OCI-LY1 (cell line): Measurements from ENCODE around the gene RPL11.

Experiments used
- H2AFZ ChIP-seq: fragments of 200-600 bp; sonication (generic), shearing (Covaris generic); 2 replicates; pipeline ENCODE4 v1.6.0; 2014; ENCODE audit warnings: antibody characterized with exemption, mild to moderate bottlenecking, low read length
- H3F3A ChIP-seq: fragments of 200-600 bp; sonication (generic), shearing (Covaris generic); 2 replicates; pipeline ENCODE4 v1.6.0; 2014; ENCODE audit warnings: mild to moderate bottlenecking, antibody characterized with exemption, low read length, moderate library complexity; ENCODE audit not compliant: insufficient read depth
- H3K27ac ChIP-seq: fragments of 200-600 bp; sonication (generic); 2 replicates; pipeline ENCODE4 v1.5.1; 2014; ENCODE audit warnings: low read length, mixed run types, mild to moderate bottlenecking, low read depth; ENCODE audit not compliant: poor library complexity, severe bottlenecking
- H3K27me3 ChIP-seq: fragments of 200-600 bp; sonication (generic); 2 replicates; pipeline ENCODE4 v1.6.0; 2014; ENCODE audit warnings: antibody characterized with exemption, mild to moderate bottlenecking, low read length, moderate library complexity; ENCODE audit not compliant: insufficient read depth
- H3K36me3 ChIP-seq: fragments of 200-600 bp; sonication (generic); 2 replicates; pipeline ENCODE4 v1.6.1; 2014; ENCODE audit warnings: mild to moderate bottlenecking, antibody characterized with exemption, low read length, moderate library complexity, mixed read lengths; ENCODE audit not compliant: insufficient read depth
- H3K4me1 ChIP-seq: fragments of 200-600 bp; sonication (generic); 2 replicates; pipeline ENCODE4 v1.5.1; 2014; ENCODE audit warnings: mild to moderate bottlenecking, low read length, moderate library complexity; ENCODE audit not compliant: insufficient read depth, severe bottlenecking
- H3K4me2 ChIP-seq: fragments of 200-600 bp; sonication (generic), shearing (Covaris generic); 2 replicates; pipeline ENCODE4 v1.6.1; 2014; ENCODE audit warnings: low read length
- H3K4me3 ChIP-seq: fragments of 200-600 bp; sonication (generic); 2 replicates; pipeline ENCODE4 v1.5.1; 2014; ENCODE audit warnings: low read length, low read depth, mild to moderate bottlenecking, mixed read lengths; ENCODE audit not compliant: poor library complexity, severe bottlenecking
- H3K79me2 ChIP-seq: fragments of 200-600 bp; shearing (Covaris generic); 2 replicates; pipeline ENCODE4 v1.6.1; 2016; ENCODE audit warnings: mixed run types, low read length, mixed read lengths; ENCODE audit not compliant: insufficient read depth
- H3K9ac ChIP-seq: fragments of 200-600 bp; sonication (generic), shearing (Covaris generic); 2 replicates; pipeline ENCODE4 v1.6.1; 2014; ENCODE audit warnings: mild to moderate bottlenecking, low read length, mixed read lengths
- H3K9me2 ChIP-seq: fragments of 200-600 bp; sonication (generic), shearing (Covaris generic); 2 replicates; pipeline ENCODE4 v1.6.1; 2014; ENCODE audit warnings: low read depth, mild to moderate bottlenecking, low read length, mixed read lengths
- H3K9me3 ChIP-seq: fragments of 200-600 bp; shearing (Covaris generic); 2 replicates; pipeline ENCODE4 v1.6.1; 2014; ENCODE audit warnings: low read length, mixed read lengths
- H4K20me1 ChIP-seq: fragments of 200-600 bp; sonication (generic), shearing (Covaris generic); 2 replicates; pipeline ENCODE4 v1.6.0; 2016; ENCODE audit warnings: mild to moderate bottlenecking, low read length; ENCODE audit not compliant: insufficient read depth
- EZH2 ChIP-seq: fragments of 200-600 bp; sonication (generic), shearing (Covaris generic); IDR thresholded peaks from 2 replicates; pipeline ENCODE4 v1.8.0; 2017; ENCODE audit warnings: borderline replicate concordance, mixed run types, mild to moderate bottlenecking, antibody characterized with exemption, low read length, moderate library complexity, mixed read lengths
- TF ChIP-seq, protein P1 (sequence below): fragments of 200-600 bp; sonication (generic), shearing (Covaris generic); IDR thresholded peaks from 2 replicates; pipeline ENCODE4 v1.5.1; 2017; ENCODE audit warnings: mild to moderate bottlenecking, antibody characterized with exemption, low read length, moderate library complexity, mixed read lengths

The RPL11 gene

DNA sequence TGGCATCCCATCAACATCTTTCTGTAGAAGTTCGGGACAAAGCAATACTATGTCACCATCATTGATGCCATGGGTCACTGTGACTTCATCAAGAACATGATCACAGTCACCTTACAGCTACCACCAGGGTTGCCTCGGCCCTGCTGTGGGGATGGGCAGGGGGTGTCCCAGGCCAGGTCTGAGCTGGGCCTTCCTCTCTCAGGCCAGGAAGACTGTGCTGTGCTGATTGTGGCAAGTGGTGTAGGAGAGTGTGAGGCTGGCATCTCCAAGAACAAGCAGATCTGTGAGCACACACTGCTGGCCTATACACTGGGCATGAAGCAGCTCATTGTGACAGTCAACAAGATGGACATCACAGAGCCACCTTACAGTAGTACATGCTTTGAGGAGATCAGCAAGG, 20.9 kb upstream of the RPL11 start:
- H3K9me3 ChIP-seq, result no peaks in the 10 kb centered on the region
- no peaks in the 10 kb centered on the region for H3K27me3 ChIP-seq
- H3K4me3 ChIP-seq, result no peak overlapping the region
- no peak overlapping the region for H3K9ac ChIP-seq
- no peaks in the 10 kb centered on the region for H3K4me1 ChIP-seq
- no peaks in the 10 kb centered on the region for H3F3A ChIP-seq
- H2AFZ ChIP-seq, result no peak overlapping the region
- no peaks in the 10 kb centered on the region for H4K20me1 ChIP-seq
- TF ChIP-seq, protein P1, sequence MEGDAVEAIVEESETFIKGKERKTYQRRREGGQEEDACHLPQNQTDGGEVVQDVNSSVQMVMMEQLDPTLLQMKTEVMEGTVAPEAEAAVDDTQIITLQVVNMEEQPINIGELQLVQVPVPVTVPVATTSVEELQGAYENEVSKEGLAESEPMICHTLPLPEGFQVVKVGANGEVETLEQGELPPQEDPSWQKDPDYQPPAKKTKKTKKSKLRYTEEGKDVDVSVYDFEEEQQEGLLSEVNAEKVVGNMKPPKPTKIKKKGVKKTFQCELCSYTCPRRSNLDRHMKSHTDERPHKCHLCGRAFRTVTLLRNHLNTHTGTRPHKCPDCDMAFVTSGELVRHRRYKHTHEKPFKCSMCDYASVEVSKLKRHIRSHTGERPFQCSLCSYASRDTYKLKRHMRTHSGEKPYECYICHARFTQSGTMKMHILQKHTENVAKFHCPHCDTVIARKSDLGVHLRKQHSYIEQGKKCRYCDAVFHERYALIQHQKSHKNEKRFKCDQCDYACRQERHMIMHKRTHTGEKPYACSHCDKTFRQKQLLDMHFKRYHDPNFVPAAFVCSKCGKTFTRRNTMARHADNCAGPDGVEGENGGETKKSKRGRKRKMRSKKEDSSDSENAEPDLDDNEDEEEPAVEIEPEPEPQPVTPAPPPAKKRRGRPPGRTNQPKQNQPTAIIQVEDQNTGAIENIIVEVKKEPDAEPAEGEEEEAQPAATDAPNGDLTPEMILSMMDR, result no peak
- no peak for TF ChIP-seq EZH2
- no peaks in the 10 kb centered on the region for H3K79me2 ChIP-seq
- no peak overlapping the region for H3K27ac ChIP-seq
- no peaks in the 10 kb centered on the region for H3K36me3 ChIP-seq
- H3K4me2 ChIP-seq, result no peak overlapping the region
- H3K9me2 ChIP-seq, result no peaks in the 10 kb centered on the region

- H3K79me2 ChIP-seq, result no peaks in the 10 kb centered on the region
- no peak for TF ChIP-seq EZH2
- TF ChIP-seq, protein P1, result no peak
Measured at GRCh38 chr1:23673086-23673813, 18.4 kb upstream of the RPL11 start.

GRCh38 chr1:23679815-23680214, 11.8 kb upstream of the RPL11 start:
- no peaks in the 10 kb centered on the region for H3K27me3 ChIP-seq
- H3F3A ChIP-seq, result no peaks in the 10 kb centered on the region
- H3K27ac ChIP-seq, result no peak overlapping the region
- H3K36me3 ChIP-seq, result no peaks in the 10 kb centered on the region
- no peak overlapping the region for H3K9ac ChIP-seq
- TF ChIP-seq, protein P1, result no peak
- no peak for TF ChIP-seq EZH2
- H3K79me2 ChIP-seq, result no peaks in the 10 kb centered on the region
- H3K9me2 ChIP-seq, result no peaks in the 10 kb centered on the region
- no peaks in the 10 kb centered on the region for H4K20me1 ChIP-seq
- H2AFZ ChIP-seq, result no peak overlapping the region
- H3K4me1 ChIP-seq, result no peaks in the 10 kb centered on the region
- no peak overlapping the region for H3K4me3 ChIP-seq
- H3K9me3 ChIP-seq, result no peaks in the 10 kb centered on the region
- no peak overlapping the region for H3K4me2 ChIP-seq

More at GRCh38 chr1:23673086-23673813, 18.4 kb upstream of the RPL11 start:
- no peaks in the 10 kb centered on the region for H3F3A ChIP-seq
- H3K9ac ChIP-seq, result no peak overlapping the region
- no peak overlapping the region for H3K4me2 ChIP-seq
- no peak overlapping the region for H3K4me3 ChIP-seq
- no peaks in the 10 kb centered on the region for H3K36me3 ChIP-seq
- no peaks in the 10 kb centered on the region for H3K4me1 ChIP-seq
- H3K27me3 ChIP-seq, result no peaks in the 10 kb centered on the region
- H3K27ac ChIP-seq, result no peak overlapping the region
- H3K9me3 ChIP-seq, result no peaks in the 10 kb centered on the region
- H2AFZ ChIP-seq, result no peak overlapping the region
- H3K9me2 ChIP-seq, result no peaks in the 10 kb centered on the region
- no peaks in the 10 kb centered on the region for H4K20me1 ChIP-seq
